Frontal cortex (tissue), 4 donors: ENCODE measurements around the gene ALG12. TPM values are rescaled to one million over a fixed set of nuclear protein-coding genes. Genes with fewer than 3 reads are reported as not detected.

Experiments used
- DNase-seq, 2 donors: peaks; one replicate each; pipeline ENCODE4 v3.0.0; 2012; ENCODE audit warnings: low spot score in 2 of 2
- FAIRE-seq: peaks from 2 replicates; lab custom pipeline; 2012; peaks lifted over from hg19 to GRCh38; lab: Jason Lieb, UNC
- total RNA-seq: library from RNA; depleted of rRNA; stranded (reverse); fragments of >200 nt; gene quantifications from one replicate; pipeline ENCODE4 v1.2.3, GENCODE V29; 2014
- donor health status: control.
- donor health status: control.
- donor health status: control.

ALG12 gene
- total RNA-seq, 1 donor from 2014 or later: 8.6 TPM

DNA sequence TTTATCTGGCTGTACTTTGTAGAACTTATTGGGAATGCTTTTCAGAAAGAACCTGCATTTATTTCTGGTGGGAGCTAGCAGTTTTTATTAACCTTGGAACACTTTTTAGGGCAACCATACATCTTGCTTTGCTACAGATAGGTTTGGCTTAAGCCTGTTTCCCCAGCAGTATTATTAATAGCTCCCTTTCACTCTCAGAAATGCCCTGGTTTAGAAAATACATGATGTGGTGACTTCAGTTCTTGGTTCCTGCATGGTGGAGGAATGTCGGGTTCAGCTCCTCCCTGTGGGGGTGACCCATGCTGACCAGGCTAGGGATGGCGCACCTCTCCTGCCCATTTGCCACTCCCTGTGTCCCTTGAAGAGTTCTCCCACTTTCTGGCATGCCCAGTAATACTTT is 36.4 kb downstream of the ALG12 start:
- DNase-seq (no peak), FAIRE-seq (no peak)

- no peak for DNase-seq
These were observed 38.0 kb downstream of the ALG12 start for GRCh38 chr22:49880281-49880680.

DNA sequence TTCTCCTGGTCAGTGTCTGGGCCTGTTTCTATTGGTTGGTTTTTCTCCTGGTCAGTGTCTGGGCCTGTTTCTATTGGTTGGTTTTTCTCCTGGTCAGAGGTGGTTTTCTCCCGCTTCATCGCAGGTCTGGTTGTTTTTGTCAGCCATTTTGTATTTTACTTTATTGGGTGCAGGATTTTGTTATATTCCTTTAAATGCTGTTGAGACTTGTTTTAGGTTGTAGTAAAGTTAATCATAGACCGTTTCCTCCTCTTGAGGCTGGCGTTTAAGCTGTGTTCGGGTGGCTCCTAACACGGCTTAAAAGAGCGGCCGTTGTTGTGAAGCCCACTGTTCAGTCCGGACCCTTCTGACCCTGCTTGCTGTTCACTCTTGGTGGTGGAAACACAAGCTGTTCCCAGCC is 38.4 kb downstream of the ALG12 start:
- FAIRE-seq: no peak
- no peak for DNase-seq

More at GRCh38 chr22:49880281-49880680, 38.0 kb downstream of the ALG12 start:
- FAIRE-seq: no peak

DNA sequence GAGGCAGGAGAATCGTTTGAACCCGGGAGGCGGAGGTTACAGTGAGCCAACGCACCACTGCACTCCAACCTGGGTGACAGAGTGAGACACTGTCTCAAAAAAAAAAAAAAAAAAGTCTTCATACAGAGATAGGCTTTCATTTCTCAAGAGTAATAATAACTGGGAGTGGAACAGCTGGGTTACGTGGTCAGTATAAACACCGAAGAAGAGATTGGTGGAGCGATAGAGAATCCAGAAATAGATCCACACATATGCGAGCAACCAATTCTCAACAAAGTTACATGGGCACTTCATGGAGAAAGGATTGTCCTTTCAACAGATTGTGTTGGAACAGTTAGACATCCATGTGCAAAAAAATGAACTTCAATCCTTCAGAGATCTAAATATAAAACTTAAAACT is 40.0 kb downstream of the ALG12 start:
- FAIRE-seq (no peak), DNase-seq (no peak)

DNA sequence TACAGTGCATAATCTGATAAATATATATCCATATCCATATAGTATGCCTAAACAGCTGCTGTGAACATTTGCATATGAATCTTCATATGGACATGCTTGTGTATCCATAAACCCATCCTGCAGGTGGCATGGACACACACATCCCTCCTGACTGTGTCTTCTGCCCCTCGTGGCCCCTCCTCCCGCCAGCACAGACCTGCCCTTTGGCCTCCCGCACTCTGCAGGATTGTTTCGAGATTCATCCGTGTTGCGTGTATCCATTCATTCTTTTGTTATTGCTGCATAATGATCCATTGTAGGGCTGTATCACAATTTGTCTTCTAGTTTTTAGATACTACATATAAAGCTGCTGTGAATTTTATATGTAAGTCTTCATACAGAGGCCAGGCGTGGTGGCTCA is 40.6 kb downstream of the ALG12 start:
- FAIRE-seq: no peak

DNA sequence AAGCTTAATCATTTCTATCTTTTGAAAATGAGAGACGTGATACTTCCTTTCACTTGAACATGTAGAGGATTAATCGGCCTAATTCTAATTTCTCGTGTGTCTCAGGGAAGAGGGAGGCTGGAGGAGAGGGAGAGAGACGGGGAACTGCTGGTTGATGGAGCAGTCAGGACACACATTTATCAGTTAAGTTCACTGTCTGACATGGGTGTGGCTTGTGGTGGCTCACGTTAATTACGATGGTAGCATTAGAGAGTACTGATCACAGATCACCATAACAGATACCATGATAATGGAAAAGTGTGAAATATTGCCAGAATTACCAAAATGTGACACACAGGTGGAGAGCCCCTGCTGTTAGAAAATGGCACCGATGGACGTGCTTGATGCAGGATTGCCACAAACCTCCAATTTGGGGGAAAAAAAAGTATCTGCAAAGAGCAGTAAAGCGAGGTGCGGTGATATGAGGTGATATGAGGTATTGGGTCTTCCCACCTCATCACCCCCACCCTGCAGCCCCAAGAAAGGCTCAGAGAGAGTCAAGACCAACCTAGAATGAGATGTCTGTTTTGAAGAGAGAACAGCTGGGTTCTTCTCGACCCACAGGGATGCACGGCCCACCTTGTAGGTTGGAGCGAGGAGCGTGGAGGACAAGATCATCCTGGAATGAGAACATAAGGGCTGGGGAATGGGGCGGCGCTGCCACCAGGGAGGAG is 44.9 kb downstream of the ALG12 start:
- no peak for FAIRE-seq
- no peak for DNase-seq

More for the DNA sequence above, 40.6 kb downstream of the ALG12 start:
- no peak for DNase-seq

DNA sequence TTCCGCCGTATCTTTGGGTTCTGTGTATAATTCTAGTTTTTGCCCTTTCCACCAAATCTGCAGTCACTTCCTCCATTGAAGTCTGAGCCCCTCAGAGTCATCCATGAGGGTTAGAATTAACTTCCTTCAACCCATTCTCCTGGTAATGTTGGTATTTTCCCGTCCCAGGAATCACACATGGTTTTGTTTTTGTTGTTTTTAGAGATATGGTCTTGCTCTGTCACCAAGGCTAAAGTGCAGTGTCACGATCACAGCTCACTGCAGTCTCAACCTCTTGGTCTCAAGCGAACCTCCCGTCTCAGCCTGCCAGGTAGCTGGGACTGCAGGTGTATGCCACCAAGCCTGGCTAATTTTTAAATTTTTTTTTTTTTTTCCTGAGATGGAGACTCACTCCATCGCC is 45.9 kb downstream of the ALG12 start:
- DNase-seq (no peak), FAIRE-seq (no peak)

DNA sequence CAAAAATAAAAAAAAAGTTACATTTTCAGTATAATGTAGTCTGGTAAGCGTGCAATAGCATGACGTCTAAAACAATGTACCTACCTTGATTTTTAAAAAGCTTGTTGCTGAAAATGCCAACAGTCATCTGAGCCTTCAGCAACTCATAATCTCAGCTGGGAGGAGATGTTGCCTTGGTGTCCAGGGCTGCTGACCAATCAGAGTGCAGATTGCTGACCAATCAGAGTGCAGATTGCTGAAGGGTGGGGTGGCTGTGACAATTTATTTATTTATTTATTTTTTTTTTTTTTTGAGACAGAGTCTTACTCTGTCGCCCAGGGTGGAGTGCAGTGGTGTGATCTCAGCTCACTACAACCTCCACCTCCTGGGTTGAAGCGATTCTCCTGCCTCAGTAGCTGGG is 46.8 kb downstream of the ALG12 start:
- FAIRE-seq (no peak), DNase-seq (no peak)

GRCh38 chr22:49869845-49870712 is 48.2 kb downstream of the ALG12 start:
- FAIRE-seq: no peak
- DNase-seq: no peak

- no peak for FAIRE-seq
- DNase-seq: no peak
These were observed 49.0 kb downstream of the ALG12 start for GRCh38 chr22:49869086-49869830.

DNA sequence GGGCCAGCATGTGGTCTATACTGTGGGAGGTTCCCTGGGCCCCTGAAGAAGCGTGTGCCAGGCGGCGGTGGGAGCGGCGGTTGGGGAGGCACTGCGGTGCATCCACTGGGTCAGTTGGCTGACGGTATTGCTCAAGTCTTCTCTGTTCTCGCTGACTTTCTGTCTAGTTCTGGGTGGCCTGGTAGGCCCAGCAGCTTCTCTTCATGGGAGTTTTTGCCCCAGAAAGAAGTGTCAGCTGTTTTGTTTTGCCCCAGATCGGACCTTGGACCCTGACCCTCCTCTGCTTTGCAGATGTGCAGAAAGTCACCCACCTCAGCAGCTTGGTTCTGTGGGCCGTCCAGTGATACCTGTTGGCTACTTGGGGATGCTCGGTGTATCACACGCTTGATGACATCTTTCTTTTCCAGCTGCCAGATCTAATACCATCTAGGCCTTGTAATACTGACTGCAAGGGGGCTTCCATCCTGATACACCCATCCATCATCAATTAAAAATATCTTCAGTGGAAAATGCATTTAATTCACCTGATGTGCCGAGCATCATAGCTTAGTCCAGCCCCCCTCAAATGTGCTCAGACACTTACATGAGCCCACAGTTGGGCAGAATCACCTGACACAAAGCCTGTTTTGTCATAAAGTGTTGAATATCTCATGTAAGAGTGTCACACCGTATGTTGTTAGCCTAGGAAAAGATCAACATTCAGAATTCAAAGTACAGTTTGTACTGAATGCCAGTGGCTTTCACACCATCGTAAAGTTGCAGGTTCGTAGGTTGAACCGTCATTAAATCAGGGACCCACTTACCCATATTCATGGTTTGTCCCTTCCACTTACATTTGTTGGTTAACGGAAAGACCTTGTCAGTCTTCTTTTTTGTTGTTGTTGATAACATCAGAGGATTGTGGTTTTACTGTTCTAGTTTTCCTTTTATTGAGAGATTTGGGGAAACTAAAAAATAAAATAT is 50.7 kb downstream of the ALG12 start:
- no peak for DNase-seq
- FAIRE-seq: no peak

- no peak for FAIRE-seq
- DNase-seq: no peak
These were observed 51.6 kb downstream of the ALG12 start for GRCh38 chr22:49866646-49867045.

DNA sequence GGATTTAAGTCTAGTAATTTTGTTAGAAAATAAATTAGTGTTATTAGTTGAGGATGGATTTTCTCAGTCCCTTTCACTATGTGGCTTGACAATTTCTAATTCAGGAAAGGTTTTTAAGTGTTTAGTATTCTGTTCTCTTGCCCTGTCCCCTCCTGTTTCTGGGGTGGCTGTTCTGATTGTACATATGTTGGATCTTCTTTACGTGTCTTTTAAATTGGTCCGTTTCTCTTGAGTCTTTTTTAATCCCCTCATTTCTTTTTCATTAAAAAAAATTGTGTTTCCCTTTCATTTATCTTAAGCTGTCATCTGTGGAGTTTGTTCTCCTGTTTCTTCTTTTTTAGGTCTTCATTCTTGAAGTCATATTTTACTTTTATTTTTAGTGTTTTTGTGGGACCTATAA is 52.1 kb downstream of the ALG12 start:
- DNase-seq (no peak), FAIRE-seq (peak; percentile 17)

- FAIRE-seq (no peak), DNase-seq (no peak)
These were observed 53.1 kb downstream of the ALG12 start for GRCh38 chr22:49865156-49865555.

- no peak for DNase-seq
These were observed 54.3 kb downstream of the ALG12 start for GRCh38 chr22:49863931-49864330.

GRCh38 chr22:49862496-49862776 is 55.8 kb downstream of the ALG12 start:
- DNase-seq (no peak), FAIRE-seq (no peak)

More at GRCh38 chr22:49863931-49864330, 54.3 kb downstream of the ALG12 start:
- FAIRE-seq: no peak

GRCh38 chr22:49861642-49862495 is 56.4 kb downstream of the ALG12 start:
- DNase-seq: no peak
- no peak for FAIRE-seq

- FAIRE-seq: no peak
- no peak for DNase-seq
These were observed 59.4 kb downstream of the ALG12 start for GRCh38 chr22:49858827-49859226.
